ENCODE results near the gene MSLN. TPM values are rescaled to one million over a fixed set of nuclear protein-coding genes. Genes with fewer than 3 reads are reported as not detected.

MSLN gene
- total and polyA plus RNA-seq, 2 of the 13 experiments (the other 11 are each of a cell fraction or from before 2014, with no cell fraction given): 2.0 to 2.3 TPM

- TF ChIP-seq SNAPC4 (CRISPR knock-in tag; IDR thresholded peaks at IDR 0.05): no peak
- no peak for TF ChIP-seq ZNF292 (CRISPR knock-in tag; IDR thresholded peaks at IDR 0.05; ENCODE audit: borderline replicate concordance, low read depth)
- no peak for TF ChIP-seq NFE2 (CRISPR knock-in tag; IDR thresholded peaks at IDR 0.05)
- TF ChIP-seq ZNF616 (CRISPR knock-in tag; IDR thresholded peaks at IDR 0.05; ENCODE audit: low read depth): 0 out of 2 replicates have a peak, but pooled peaks have one; percentile 45
- TF ChIP-seq, protein P1, sequence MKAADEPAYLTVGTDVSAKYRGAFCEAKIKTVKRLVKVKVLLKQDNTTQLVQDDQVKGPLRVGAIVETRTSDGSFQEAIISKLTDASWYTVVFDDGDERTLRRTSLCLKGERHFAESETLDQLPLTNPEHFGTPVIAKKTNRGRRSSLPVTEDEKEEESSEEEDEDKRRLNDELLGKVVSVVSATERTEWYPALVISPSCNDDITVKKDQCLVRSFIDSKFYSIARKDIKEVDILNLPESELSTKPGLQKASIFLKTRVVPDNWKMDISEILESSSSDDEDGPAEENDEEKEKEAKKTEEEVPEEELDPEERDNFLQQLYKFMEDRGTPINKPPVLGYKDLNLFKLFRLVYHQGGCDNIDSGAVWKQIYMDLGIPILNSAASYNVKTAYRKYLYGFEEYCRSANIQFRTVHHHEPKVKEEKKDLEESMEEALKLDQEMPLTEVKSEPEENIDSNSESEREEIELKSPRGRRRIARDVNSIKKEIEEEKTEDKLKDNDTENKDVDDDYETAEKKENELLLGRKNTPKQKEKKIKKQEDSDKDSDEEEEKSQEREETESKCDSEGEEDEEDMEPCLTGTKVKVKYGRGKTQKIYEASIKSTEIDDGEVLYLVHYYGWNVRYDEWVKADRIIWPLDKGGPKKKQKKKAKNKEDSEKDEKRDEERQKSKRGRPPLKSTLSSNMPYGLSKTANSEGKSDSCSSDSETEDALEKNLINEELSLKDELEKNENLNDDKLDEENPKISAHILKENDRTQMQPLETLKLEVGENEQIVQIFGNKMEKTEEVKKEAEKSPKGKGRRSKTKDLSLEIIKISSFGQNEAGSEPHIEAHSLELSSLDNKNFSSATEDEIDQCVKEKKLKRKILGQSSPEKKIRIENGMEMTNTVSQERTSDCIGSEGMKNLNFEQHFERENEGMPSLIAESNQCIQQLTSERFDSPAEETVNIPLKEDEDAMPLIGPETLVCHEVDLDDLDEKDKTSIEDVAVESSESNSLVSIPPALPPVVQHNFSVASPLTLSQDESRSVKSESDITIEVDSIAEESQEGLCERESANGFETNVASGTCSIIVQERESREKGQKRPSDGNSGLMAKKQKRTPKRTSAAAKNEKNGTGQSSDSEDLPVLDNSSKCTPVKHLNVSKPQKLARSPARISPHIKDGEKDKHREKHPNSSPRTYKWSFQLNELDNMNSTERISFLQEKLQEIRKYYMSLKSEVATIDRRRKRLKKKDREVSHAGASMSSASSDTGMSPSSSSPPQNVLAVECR (CRISPR knock-in tag; IDR thresholded peaks at IDR 0.05; ENCODE audit: borderline replicate concordance): no peak; the same call in 1 of the 2 replicates
- no peak; the same call in 1 of the 2 replicates for TF ChIP-seq NRL (CRISPR knock-in tag; IDR thresholded peaks at IDR 0.05; ENCODE audit: borderline replicate concordance)
- TF ChIP-seq ZNF468 (CRISPR knock-in tag; IDR thresholded peaks at IDR 0.05): peak; percentile 46; the same call in 1 of the 2 replicates
- TF ChIP-seq ZFP1 (CRISPR knock-in tag; IDR thresholded peaks at IDR 0.05): no peak
- 0 out of 2 replicates have a peak, but pooled peaks have one; percentile 65 for TF ChIP-seq ZNF225 (CRISPR knock-in tag; IDR thresholded peaks at IDR 0.05)
- no peak for TF ChIP-seq MAFF (IDR thresholded peaks at IDR 0.05; ENCODE audit: low read depth, low read length)
- no peak for TF ChIP-seq ZNF530 (CRISPR knock-in tag; IDR thresholded peaks at IDR 0.05; ENCODE audit: low read depth)
- TF ChIP-seq HDAC6 (IDR thresholded peaks at IDR 0.05; ENCODE audit: low read depth, low read length): no peak
- no peak for TF ChIP-seq TAF15 (IDR thresholded peaks at IDR 0.05; ENCODE audit: low read depth, low read length, poor library complexity, severe bottlenecking)
- TF ChIP-seq NCOA1 (CRISPR knock-in tag; IDR thresholded peaks at IDR 0.05): no peak
- no peak for TF ChIP-seq NCOA2 (CRISPR knock-in tag; IDR thresholded peaks at IDR 0.05)
- no peak for TF ChIP-seq HMGA1 (CRISPR knock-in tag; conservative IDR thresholded peaks at IDR 0.05)
- no peak for TF ChIP-seq ZNF557 (CRISPR knock-in tag; IDR thresholded peaks at IDR 0.05)
- no peak for TF ChIP-seq ZNF660 (CRISPR knock-in tag; IDR thresholded peaks at IDR 0.05; ENCODE audit: borderline replicate concordance, low read depth)
- no peak for TF ChIP-seq MXD4 (CRISPR knock-in tag; IDR thresholded peaks at IDR 0.05)
- peak; percentile 39; the same call in 1 of the 2 replicates for TF ChIP-seq ATF7-NPFF (CRISPR knock-in tag; IDR thresholded peaks at IDR 0.05; ENCODE audit: low read depth)
- no peak for TF ChIP-seq GATA4 (IDR thresholded peaks at IDR 0.05; ENCODE audit: borderline replicate concordance, low read depth)
- no peak for TF ChIP-seq FOXO1 (CRISPR knock-in tag; IDR thresholded peaks at IDR 0.05)
These were observed 26.9 kb downstream of the MSLN start (continued) for GRCh38 chr16:787321-787966.

All from HepG2 (cell line).